Smooth muscle cell (in vitro differentiated cells): ENCODE results near the gene CXorf58. TPM values are rescaled to one million over a fixed set of nuclear protein-coding genes. Genes with fewer than 3 reads are reported as not detected.
"Not testable (repeated sequence)": the region's sequence is repeated elsewhere in the genome, so short reads cannot be mapped to it uniquely, and the experiment has no call there.

Experiments used
- DNase-seq: peaks from one replicate; lab custom pipeline; 2025; ENCODE audit not compliant: unreplicated experiment; lab: John Stamatoyannopoulos, UW
- H2AFZ ChIP-seq: fragments of 200-600 bp; sonication (generic); 2 replicates; pipeline ENCODE4 v1.6.0; 2016; ENCODE audit warnings: antibody characterized with exemption, low read depth, mild to moderate bottlenecking
- H3F3A ChIP-seq: fragments of 200-600 bp; sonication (generic); 2 replicates; pipeline ENCODE4 v1.6.0; 2017; ENCODE audit warnings: antibody characterized with exemption, low read depth
- H3K27ac ChIP-seq: fragments of 200-600 bp; sonication (generic); 2 replicates; pipeline ENCODE4 v1.5.1; 2016; ENCODE audit warnings: low read depth, mild to moderate bottlenecking
- H3K27me3 ChIP-seq: fragments of 200-600 bp; sonication (generic); 2 replicates; pipeline ENCODE4 v1.6.1; 2016; ENCODE audit warnings: low read depth, mild to moderate bottlenecking
- H3K36me3 ChIP-seq: fragments of 200-600 bp; sonication (generic); 2 replicates; pipeline ENCODE4 v1.5.1; 2016; ENCODE audit warnings: low read depth
- H3K4me1 ChIP-seq: fragments of 200-600 bp; sonication (generic); 2 replicates; pipeline ENCODE4 v1.5.1; 2016; ENCODE audit warnings: low read depth
- H3K4me2 ChIP-seq: fragments of 200-600 bp; sonication (generic); 2 replicates; pipeline ENCODE4 v1.6.0; 2016; ENCODE audit warnings: mild to moderate bottlenecking
- H3K4me3 ChIP-seq: fragments of 200-600 bp; sonication (generic); 2 replicates; pipeline ENCODE4 v1.5.1; 2016; ENCODE audit warnings: mild to moderate bottlenecking
- H3K79me2 ChIP-seq: fragments of 200-600 bp; sonication (generic); 2 replicates; pipeline ENCODE4 v1.6.0; 2016; ENCODE audit warnings: low read depth, mild to moderate bottlenecking
- H3K9ac ChIP-seq: fragments of 200-600 bp; sonication (generic); 2 replicates; pipeline ENCODE4 v1.6.0; 2016; ENCODE audit warnings: low read depth
- H3K9me3 ChIP-seq: fragments of 200-600 bp; sonication (generic); replicated peaks from 2 replicates; pipeline ENCODE4 v1.5.1; 2016; ENCODE audit warnings: low read depth
- H4K20me1 ChIP-seq: fragments of 200-600 bp; sonication (generic); 2 replicates; pipeline ENCODE4 v1.6.0; 2016; ENCODE audit warnings: low read depth
- WGBS: methylation state at CpG from one replicate; pipeline ENCODE4 v1.1.7; 2016; ENCODE audit warnings: low lambda C conversion rate; 5-methylcytosine and 5-hydroxymethylcytosine counted together
- polyA plus RNA-seq: library from polyadenylated mRNA; unstranded; fragments of >200 nt; fragmentation: Nextera tagmentation; extraction: Ambion mirVana; gene quantifications from 2 replicates; pipeline ENCODE4 v1.2.1, GENCODE V29; 2016
- total RNA-seq: library from RNA; depleted of rRNA; stranded (reverse); fragments of >200 nt; gene quantifications from 2 replicates; pipeline ENCODE4 v1.2.3, GENCODE V29; 2014
- TF ChIP-seq, protein P1 (sequence below): fragments of 200-600 bp; sonication (generic); IDR thresholded peaks from 2 replicates; pipeline ENCODE4 v1.5.1; 2017; ENCODE audit warnings: borderline replicate concordance, mild to moderate bottlenecking, antibody characterized with exemption; ENCODE audit not compliant: insufficient read depth, poor library complexity, severe bottlenecking

The CXorf58 gene
- total and polyA plus RNA-seq, 2 experiments from 2014 or later: not detected

DNA sequence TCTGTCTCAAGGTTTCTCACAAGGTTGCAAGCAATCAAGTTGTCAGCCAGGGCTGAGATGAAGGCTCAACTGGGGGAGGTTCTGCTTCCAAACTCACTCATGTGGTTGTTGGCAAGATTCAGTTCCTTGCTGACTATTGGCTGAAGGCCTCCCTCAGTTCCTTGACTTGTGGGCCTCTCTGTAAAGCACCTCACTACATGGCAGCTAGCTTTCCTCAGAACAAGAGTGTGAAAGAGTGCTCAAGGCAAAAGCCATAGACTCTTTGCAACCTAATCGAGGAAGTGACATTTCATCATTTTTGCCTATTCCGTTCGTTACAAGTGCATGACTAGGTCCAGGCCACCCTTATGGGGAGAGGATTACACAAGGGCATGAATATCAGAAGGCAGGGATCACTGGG is 52.0 kb downstream of the CXorf58 start:
- Histone ChIP-seq H3K9me3 (no peaks in the 10 kb centered on the region), H3K9ac (no peak overlapping the region), H3K4me2 (no peak overlapping the region), H3F3A (no peaks in the 10 kb centered on the region), H3K27me3 (no peaks in the 10 kb centered on the region), H3K79me2 (no peaks in the 10 kb centered on the region), H4K20me1 (no peaks in the 10 kb centered on the region), H2AFZ (no peak overlapping the region), H3K36me3 (no peaks in the 10 kb centered on the region), H3K27ac (no peak overlapping the region), H3K4me3 (no peak overlapping the region), H3K4me1 (no peaks in the 10 kb centered on the region)
- WGBS: 99% methylated on average over 3 of the region's 3 CpGs
- DNase-seq: no peak
- TF ChIP-seq, protein P1, sequence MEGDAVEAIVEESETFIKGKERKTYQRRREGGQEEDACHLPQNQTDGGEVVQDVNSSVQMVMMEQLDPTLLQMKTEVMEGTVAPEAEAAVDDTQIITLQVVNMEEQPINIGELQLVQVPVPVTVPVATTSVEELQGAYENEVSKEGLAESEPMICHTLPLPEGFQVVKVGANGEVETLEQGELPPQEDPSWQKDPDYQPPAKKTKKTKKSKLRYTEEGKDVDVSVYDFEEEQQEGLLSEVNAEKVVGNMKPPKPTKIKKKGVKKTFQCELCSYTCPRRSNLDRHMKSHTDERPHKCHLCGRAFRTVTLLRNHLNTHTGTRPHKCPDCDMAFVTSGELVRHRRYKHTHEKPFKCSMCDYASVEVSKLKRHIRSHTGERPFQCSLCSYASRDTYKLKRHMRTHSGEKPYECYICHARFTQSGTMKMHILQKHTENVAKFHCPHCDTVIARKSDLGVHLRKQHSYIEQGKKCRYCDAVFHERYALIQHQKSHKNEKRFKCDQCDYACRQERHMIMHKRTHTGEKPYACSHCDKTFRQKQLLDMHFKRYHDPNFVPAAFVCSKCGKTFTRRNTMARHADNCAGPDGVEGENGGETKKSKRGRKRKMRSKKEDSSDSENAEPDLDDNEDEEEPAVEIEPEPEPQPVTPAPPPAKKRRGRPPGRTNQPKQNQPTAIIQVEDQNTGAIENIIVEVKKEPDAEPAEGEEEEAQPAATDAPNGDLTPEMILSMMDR: no peak

DNA sequence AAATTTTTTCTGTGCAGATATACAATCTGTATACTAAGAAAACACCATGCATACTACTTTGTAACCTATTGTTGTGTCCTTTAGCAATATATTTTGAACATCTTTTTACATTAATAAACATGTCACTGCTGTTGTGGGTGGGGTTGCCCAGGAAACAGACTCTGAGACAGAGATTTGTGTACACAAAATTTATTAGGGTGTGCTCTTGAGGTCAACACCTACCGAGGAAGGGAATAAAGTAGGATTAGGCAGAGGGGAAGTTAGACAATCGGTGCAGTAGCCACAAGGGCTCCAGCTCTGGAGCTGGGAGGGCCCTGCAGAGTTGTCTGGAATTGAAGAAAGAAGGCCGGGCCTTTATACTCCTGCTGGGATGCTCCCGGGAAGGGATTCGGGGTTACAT is 56.4 kb downstream of the CXorf58 start:
- no peak overlapping the region for H3K4me2 ChIP-seq
- no peaks in the 10 kb centered on the region for H3K79me2 ChIP-seq
- no peaks in the 10 kb centered on the region for H4K20me1 ChIP-seq
- 65% methylated on average over 5 of the region's 5 CpGs for WGBS
- no peaks in the 10 kb centered on the region for H3F3A ChIP-seq
- H3K9ac ChIP-seq: no peak overlapping the region
- H3K36me3 ChIP-seq: no peaks in the 10 kb centered on the region
- no peak overlapping the region for H2AFZ ChIP-seq
- H3K27ac ChIP-seq: no peak overlapping the region
- no peaks in the 10 kb centered on the region for H3K27me3 ChIP-seq
- no peak overlapping the region for H3K4me3 ChIP-seq
- TF ChIP-seq, protein P1: no peak
- H3K9me3 ChIP-seq: no peaks in the 10 kb centered on the region
- H3K4me1 ChIP-seq: no peaks in the 10 kb centered on the region
- no peak for DNase-seq

DNA sequence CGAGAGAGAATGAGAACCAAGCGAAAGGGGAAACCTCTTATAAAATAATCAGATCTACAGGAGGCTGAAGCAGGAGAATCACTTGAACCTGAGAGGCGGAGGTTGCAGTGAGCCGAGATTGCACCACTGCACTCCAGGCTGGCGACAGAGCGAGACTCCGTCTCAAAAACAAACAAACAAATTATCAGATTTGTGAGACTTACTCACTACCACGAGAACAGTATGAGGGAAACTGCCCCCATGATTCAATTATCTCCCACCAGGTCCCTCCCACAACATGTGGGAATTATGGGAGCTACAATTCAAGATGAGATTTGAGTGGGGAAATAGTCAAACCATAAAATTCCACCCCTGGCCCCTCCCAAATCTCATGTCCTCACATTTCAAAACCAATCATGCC is 57.8 kb downstream of the CXorf58 start:
- H3K4me1 ChIP-seq, H3K9me3 ChIP-seq, H3K9ac ChIP-seq, H3K27me3 ChIP-seq, H3K4me3 ChIP-seq, DNase-seq, H4K20me1 ChIP-seq, H2AFZ ChIP-seq, H3F3A ChIP-seq, H3K79me2 ChIP-seq, H3K4me2 ChIP-seq, H3K36me3 ChIP-seq, H3K27ac ChIP-seq: not testable (repeated sequence)
- 89% methylated on average over 8 of the region's 8 CpGs for WGBS

DNA sequence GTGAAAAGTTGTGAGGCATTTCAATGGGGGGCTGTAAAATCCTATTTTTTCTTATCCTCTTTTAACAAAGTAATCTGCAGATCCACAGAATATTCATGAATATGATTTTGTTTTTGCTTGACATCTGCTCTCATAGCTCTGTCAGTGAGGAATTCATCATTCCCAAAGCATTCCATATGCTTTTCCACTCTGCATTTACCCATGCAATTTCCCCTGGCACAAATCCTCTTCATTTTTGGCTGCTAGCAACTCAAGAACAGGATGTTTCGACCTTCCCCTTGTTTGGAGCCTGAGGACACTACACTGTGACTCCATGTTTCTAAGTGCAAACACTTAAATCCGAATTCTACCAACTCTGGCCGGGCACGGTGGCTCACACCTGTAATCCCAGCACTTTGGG is 70.7 kb downstream of the CXorf58 start:
- TF ChIP-seq, protein P1: no peak
- Histone ChIP-seq H3K27ac (no peak overlapping the region), H3K4me3 (no peak overlapping the region), H3K9me3 (no peaks in the 10 kb centered on the region), H3K27me3 (no peaks in the 10 kb centered on the region), H3F3A (no peaks in the 10 kb centered on the region), H3K4me2 (no peak overlapping the region), H3K9ac (no peak overlapping the region), H2AFZ (no peak overlapping the region), H3K36me3 (no peaks in the 10 kb centered on the region), H3K79me2 (no peaks in the 10 kb centered on the region), H3K4me1 (peaks cover 20% of the 10 kb centered on the region), H4K20me1 (no peaks in the 10 kb centered on the region)
- DNase-seq: no peak
- WGBS: 96% methylated on average over 4 of the region's 4 CpGs
